ENCODE data around the gene DPF3.
A peak's percentile ranks its signal among the peaks of the same experiment; 100 is the strongest.

The DPF3 gene

DNA sequence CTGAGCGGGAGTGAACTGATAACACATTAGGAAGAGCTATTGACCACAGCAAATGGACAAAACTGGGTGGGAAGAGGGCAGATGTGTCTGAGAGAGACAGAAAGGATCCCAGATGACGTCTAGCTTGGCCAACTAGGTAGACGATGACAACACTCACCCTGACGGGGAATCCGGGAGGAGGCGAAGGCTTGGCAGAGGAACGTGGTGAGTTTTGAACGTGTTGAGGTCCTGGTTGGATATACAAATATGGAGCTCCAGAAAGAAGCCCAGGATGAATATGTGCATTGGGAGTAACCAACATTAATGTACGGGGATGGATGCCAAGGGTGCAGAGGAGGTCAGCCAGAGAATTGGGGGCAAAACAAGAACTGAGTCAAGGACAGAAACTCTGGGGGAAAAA is 60.7 kb downstream of the DPF3 start:
- no peak for DNase-seq

DNA sequence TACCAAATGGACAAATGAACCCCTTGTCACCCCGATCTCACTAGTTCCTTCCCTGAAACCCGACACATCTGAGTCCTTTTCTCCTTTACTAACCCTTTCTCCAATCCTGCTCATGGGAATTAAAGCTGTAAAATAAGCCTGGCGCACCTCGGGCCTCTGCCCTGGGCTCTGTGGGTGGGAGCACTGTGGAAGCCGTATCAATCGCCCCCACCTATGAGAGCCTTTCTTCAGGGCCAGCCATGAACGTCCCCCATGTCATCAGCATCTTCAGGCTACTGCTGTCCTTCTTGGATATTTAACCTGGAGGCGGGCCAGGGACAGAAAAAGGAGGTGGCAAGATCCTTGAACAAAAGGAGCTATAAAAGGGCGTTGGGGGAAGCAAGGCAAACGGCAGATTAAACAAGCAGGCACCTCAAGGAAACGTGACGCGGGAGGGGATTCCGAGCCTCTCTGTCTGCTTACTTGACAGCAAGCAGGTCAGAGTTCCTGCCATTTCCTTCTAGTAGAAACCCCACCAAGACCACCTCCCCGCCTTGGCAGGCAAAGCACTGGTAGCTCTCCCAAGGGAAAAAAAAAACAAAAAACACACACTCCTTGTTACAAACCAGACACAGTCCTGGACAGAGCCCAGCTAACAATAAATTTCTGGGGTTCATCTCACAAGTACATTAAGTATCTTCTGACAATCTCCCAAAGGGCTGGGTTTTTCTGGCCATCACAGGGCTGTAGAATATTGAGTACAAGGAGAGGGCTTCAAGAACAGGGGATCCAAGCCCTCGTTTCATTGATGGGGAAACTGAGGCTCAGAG is 62.9 kb downstream of the DPF3 start:
- DNase-seq = no peak

DNA sequence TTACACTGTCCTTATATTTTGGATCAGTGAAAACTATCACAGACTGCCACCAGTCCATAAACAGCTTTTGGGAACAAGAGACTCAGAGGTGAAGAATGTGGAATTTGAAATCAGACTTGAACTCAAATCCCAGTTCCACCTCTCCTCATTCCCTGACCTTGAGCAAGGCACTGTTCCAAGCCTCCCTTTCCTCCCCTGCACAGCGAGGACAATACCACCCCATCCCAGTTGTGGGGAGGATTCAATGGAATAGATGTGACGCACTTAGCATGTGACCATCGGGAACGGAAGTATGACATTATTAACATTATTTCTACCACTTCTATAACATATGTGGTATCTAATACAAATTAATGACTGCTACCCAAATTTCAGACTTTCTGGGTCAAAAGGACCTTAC is 63.5 kb downstream of the DPF3 start:
- DNase-seq = no peak

DNA sequence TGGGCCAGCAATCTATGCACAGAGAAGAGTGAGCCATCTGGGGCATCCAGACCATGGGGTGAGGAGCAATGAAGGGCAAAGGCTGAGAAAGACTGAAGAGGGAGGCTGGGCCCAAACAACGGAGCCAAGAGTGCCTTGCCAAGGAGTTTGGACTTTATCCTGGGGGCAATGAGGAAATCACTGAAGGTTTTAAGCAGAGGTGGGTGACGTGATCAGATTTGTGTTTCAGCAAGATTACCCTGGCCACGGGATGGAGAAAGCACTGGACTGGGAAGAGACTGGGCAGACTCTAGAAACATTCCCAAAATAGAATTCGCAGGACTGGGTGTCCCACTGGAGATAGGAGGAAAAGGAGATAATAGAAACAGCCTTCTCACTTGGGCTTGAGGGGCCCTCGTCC is 65.3 kb downstream of the DPF3 start:
- DNase-seq = no peak

DNA sequence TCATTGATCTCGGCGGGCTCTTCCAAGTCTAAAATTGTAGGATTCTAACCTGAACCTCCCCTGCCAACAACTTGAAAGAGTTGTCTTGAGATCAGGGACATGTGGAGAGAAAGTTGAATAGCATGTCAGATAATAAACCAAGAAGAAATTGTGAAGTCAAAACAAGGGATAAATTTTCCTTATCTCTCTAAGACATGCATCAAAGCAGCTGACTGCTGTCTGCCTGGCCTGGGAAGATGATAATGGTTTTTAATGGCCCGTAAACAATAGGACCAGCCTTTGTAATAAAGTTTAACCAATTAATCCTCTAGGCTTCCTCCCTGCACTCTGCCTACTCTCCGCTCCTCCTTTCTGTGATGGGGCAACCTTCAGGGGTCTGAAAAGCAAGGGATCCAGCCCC is 67.9 kb downstream of the DPF3 start:
- DNase-seq = no peak

DNA sequence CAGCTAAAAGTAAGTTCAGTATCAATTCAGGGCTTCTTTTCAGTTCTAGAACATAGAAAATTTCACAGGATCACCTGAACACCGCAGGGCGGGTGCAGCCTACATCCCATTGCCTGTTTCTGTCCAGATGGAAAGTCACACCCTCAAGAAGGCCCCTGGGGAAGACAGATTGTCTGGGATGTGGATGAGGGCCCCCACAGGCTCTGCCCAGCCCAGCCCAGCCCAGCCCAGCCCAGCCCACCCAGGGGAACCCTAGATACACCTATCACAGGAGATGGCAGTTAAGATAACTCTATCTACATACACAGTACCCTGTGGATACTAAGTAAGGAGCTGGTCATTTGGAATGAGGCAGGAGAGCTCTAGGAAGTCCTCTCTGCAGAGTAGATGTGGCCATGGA is 68.4 kb downstream of the DPF3 start:
- DNase-seq = no peak

DNA sequence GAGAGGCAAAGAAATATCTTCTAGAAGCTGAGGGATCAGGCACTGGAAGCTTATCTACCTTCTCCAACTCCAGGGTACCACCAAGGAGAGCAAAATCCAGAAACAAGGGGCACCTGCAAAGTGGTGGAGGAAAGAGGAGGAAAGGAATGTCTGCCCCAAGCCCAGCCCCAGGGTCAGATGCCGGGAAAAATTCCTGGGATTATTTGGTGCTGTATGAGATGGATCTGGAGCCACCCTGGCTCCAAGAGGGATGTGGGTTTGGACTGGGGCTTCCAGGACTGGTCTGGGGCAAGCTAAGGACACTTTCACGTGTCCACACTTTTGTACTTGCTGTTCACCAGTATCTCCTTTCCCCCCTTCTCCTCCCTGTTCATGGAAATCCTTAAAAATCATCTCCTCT is 69.8 kb downstream of the DPF3 start:
- no peak for DNase-seq

DNA sequence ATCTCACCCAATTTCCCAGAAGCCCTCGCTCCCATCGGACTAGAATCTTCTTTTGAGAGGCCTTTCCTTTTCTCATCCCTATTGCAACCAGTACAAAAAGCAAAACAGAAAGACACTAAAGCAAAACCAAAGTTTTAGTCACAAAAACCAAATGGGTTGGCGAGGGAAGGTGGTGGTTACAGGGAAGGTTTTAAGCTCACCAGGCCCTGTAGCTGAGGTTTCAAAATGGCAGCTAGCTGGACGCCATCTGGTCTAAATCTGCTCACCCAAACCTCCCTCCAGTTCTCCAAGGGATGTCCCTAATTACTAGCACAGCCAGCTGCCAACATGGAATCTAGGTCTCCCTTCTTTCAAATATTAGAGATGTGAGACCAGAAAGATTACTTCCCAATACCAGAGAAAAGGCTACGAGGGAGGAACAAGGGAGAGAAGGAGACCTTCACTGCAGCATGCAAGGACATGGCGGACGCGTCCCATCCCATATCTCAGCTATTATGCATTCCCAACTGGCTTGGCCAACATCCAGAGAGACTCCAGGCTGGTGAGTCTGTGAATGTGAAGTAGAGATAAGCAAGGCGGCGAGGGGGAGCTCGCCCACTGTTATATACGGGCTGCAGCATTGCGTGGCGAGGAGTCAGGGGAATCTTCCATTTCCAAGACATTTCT is 70.8 kb downstream of the DPF3 start:
- DNase-seq = no peak

DNA sequence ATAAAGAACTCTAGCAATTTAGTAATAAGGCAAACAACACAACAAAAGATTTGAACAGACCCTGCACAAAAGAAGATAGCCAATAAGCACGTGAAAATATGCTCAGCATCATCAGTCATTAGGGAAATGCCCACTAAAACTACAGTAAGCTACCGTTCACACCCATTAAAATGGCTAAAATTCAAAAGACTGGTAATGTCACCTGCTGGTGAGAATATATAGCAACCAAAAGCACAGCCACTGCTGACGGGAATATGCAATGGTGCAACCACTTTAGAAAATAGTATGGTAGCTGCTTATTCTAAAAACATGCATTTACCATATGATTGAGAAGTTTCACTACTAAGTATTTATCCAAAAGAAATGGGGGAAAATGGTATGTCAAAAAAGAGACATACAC is 74.9 kb downstream of the DPF3 start:
- DNase-seq = no peak

DNA sequence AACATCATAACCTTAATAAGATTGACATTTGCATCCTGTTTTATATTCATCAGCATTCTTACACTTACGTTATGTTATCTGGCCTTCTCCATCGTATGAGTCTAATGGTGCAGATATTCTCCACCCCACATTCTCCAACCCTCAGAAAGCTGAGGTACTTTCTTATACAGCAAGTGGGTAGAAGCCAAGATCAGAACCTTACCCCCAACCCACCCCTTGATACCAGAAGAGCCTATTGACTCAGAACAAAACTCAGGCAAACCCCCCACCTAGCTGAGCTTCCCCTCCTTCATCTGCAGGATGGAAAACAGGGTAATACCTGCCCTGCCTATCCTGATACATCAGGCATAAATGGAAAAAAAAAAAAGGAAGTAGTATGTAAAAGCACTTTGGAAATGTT is 77.6 kb downstream of the DPF3 start:
- DNase-seq = no peak

DNA sequence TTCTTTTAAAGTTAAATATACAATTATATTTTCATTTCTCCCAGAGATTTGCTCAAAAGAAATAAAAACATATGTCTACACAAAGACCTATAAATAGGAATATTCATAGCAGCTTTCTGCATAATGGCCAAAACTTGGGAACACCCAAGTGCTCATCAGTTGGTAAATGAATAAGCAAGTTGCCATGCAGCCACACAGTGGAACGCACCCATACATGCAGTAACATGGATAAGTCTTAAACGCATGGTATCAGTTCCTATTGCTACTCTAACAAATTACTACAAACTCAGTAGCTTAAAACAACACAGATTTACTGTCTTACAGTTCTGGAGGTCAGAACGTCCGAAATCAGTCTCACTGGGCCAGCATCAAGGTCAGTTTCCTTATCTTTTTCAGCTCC is 78.5 kb downstream of the DPF3 start:
- no peak for DNase-seq

DNA sequence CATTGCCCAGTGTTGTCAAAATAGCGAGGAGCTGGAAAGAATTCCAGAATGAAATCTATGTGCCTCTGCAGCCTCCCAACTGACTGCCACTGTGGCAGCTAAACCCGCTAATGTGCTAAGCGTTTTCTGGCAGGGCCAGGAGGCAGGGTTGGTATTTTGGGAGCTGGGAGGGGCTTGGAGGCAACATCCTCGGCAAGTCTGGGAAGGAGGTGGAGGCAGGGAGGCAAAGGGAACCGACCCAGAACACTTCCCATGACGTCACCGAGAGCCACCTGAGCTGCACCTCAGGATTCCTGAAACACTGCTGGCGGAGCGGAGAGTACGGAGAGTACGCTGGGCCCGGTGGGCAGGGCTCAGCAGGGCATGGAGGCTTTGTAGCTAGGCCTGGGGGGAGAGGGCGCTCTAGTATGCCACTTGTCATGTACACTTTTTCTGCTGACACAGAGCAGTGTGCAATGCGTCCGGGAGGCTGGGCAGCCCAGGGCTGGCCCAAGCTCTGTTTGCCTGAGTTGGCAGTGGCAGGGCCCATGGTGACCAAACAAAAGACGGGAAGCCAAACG is 81.5 kb downstream of the DPF3 start:
- peak; percentile 30 to 51 for DNase-seq

DNA sequence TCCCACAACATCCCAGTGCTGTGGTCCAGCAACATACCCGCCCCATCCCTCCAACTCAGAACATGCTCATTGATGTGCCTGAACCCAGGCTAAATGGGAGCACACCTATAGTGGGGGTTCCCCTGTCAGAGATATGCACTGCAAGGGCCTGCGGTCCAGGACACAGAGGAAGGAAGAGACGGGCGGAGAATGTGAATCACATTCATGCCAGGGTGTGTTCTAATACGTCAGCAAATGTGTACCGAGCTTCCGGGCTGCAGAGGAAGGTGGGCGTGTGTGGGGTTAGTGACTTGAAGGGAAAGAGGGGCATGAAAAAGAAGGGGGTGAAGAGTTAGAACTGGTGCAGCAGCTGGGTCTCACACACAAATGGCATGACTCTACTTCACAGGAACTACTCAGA is 83.7 kb downstream of the DPF3 start:
- DNase-seq = no peak

DNA sequence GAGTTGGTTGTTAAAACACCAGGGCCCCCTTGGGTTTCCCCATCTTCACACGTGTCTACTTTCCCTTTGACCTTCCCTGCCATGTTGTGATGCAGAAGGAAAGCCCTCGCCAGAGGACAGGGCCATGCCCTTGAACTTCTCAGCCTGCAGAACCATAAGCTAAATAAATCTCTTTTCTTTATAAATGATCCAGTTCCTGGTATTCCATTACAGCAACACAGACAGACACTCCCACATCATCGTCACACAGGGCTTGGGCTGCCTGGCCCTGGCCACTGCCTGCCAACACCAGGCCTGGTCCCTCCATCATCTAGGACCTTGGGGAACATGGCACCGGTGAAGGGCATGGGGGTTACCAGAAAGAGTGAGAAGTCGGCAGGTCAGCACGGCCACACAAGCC is 84.8 kb downstream of the DPF3 start:
- no peak for DNase-seq

DNA sequence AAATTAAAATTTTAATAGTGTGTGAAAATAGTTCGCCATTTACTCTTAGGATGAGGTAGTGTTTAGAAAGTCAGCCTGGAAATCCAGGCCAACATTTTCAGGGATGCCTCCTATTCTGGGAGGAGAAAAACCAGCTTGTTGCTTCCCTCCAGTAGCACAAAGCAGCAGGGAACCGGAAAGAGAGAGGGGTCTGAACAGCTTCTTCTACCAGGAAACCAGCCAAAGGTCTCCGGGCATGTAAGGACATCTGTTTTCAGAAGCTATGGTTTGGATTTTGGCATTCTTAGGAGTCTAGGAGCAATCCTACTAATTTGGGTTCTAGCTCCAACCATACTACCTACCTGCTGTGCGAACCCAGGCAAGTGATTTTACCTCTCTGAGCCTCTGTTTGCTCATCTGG is 85.3 kb downstream of the DPF3 start:
- DNase-seq = no peak

DNA sequence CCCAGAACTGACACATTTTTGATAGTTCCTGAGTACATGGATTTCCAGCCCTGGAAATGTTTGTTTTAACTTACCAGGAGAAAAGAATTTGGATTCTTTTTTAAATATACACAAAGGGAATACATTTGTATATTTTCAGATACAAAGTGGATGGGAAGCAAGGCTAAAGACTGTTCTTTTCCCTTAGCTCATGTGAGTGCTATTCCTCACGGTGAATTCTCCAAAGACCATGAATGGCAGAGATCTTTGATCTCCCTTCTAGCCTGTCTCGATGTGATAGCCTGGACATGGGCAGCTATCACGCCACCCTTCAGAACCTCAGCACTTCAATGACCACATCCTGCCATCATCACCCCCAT is 91.3 kb downstream of the DPF3 start:
- DNase-seq = no peak

DNA sequence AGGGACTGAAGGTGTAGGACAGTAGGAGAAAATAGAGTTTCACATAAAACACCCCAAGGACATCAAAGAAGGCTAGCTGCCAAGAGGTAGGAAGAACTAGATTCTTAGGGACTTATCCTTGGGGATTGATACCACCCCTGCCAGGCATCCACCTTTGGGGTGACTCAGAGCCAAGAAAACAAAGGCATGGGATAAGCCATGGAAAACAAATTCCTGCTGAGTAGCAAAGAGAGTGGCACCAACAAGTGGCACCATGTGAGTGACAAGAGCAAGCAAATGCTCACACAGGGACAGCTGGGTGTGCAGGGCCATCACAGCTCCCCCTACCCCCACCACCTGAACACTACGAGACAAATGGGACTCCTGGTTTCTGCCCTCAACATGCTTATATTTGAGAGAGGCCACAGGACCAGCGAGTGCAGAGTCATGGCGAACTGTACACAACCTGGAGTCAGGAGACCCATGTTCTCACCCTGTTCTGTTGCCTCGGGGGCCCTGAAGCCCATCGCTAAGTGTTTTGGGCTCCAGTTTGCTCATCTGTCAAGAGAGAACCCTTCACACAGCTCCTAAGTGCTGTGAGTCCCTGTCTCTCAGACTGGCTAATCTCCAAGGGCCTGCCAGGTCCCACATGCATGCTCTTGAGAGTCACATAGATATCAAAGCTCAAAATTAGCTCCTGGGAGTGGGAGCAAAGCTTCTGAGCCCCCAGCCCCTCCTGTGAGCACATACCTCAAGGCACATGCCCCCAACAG is 91.9 kb downstream of the DPF3 start:
- no peak for DNase-seq

DNA sequence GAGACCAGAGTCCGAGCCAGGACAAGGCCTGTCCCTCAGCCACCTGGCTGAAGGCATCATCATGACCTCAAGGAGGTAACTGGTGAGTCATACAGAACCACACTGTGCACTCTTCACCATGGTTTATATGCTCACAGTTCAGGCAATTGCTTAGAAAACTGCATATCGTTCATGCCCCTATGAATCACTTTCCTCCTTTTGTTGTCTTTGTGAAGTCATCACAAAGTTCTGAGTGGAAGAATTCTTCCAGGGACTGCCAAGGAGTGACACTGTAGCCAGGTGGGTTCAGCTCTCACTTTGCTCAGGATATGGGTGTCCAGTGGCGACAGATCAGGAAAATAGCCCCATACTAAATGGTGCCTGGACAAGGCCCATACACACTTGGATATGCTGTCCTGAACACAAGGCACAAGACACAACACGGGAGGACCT is 92.5 kb downstream of the DPF3 start:
- no peak for DNase-seq

DNA sequence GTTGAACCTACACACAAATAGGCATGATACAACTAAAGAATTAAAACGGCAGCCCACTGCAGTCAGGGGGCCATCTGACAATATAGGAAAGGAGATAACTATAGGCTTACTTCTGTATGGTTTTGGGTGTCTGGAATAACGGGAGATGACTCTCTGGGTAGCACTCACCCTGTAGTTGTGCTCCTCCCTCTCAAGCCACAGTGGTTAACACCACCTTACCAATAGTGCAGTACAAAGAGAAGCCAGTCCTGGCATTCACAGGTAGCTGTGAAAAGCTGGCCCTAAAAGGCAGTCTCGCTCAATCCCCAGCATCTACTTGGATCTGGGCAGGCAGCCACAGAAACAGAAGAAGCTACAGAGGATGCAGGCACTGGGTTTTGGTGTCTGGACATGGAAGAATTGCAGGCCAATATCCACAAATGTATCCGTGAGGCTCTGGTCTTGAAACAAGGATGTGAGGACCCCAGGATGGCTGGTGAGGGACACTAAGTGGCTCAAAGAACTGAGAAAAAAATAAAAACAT is 93.0 kb downstream of the DPF3 start:
- DNase-seq = no peak

DNA sequence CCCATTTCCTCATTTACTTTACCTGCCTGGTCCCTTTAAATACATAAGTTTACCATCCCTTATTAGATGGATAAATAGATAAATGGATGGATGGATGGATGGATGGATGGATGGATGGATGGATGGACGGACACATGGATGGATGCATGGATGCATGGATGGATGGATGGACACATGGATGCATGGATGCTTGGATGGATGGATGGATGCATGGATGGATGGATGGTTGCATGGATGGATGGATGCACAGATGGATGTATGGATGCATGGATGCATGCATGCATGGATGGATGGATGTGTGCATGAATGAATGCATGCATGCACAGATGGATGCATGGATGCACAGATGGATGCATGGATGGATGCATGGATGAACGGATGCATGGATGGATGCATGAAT is 93.6 kb downstream of the DPF3 start:
- no peak for DNase-seq

DNA sequence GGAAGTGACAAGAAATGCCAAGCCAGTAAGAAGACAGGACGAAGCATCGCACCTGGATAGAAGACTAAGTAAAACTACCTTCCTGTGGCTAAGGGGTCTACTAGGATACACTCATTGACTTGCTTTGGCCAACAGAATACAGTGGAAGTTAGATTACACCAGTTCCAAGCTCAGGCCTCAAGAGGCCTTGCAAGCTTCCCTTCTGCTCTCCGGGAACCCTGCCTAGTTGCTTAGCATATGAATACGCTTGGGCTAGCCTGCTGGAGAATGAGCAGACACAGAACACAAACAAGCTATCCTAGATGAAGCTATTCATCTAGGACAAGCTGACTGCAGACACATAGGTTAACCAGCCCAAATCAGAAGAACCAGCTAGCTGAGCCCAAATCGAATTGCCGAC is 97.0 kb downstream of the DPF3 start:
- DNase-seq = peak in 1 of 2 donors; percentile 47

DNA sequence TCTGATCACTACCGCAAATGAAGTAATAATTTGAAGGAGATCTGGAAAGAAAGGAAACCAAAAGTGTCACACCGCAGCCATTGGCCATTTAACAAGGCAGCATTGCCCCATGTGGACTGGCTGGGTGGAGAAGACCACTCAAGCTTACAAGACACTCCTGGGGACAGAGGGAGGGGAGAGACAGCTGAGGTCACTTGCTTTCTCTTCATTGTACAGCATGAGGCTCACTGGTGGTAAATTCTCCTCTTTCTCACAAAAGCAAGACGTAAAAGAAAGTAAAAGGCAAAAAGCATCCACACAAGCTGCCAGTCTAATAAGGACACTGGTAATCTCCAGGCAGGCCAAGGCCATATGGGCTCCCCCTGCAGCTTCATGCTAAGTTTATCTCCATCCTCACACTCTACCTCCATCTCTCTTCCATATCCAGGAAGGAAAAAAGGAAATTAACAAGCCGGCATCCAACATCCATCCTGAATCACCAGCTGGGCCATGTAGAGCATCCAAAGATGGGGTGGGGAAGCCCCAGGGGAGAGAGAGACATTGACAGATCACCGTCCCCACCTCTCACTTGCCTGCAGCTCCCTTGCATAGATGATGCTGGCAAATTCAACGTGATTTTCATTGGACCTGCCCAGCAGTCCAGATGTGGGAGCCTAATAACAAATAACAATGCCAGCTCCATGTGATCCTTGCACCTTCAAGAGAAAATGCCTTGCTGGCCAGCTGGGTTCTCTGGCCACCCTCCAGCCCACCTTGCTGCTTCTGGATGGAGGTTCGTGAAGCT is 100.6 kb downstream of the DPF3 start:
- DNase-seq = no peak
